Measurements from ENCODE around the gene HOXC11.

DNA sequence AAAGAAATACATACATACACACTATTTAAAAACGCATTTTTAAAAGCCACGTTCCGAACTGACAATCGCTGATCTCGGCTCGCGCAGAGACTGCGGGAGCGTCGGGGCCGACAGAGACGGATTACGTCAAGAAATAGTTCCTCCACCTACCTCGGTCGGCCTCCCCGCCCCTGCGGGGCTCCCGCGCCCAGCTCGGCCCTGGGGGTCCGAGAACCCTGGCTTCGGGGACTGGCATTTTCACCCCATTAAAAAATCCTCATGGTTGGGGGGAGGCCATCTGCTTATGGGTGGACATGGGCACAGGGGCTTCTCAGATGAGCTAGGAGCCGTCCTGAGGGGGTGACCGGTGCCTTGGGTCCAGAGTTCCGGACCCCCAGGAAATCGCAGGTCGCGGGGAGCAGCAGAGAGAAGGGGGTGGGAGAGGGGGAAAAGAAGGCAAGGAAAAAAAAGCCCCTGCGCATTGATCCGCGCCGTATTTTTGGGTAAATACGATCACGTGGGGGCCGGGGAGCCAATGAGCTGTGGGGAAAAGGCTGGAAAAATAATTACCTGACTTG is 26.7 kb downstream of the HOXC11 start:
- TF ChIP-seq, protein P1, sequence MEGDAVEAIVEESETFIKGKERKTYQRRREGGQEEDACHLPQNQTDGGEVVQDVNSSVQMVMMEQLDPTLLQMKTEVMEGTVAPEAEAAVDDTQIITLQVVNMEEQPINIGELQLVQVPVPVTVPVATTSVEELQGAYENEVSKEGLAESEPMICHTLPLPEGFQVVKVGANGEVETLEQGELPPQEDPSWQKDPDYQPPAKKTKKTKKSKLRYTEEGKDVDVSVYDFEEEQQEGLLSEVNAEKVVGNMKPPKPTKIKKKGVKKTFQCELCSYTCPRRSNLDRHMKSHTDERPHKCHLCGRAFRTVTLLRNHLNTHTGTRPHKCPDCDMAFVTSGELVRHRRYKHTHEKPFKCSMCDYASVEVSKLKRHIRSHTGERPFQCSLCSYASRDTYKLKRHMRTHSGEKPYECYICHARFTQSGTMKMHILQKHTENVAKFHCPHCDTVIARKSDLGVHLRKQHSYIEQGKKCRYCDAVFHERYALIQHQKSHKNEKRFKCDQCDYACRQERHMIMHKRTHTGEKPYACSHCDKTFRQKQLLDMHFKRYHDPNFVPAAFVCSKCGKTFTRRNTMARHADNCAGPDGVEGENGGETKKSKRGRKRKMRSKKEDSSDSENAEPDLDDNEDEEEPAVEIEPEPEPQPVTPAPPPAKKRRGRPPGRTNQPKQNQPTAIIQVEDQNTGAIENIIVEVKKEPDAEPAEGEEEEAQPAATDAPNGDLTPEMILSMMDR (conservative IDR thresholded peaks at IDR 0.05; ENCODE audit: low read depth, low read length), result no peak
- no peak for TF ChIP-seq EZH2 (IDR thresholded peaks at IDR 0.05; ENCODE audit: borderline replicate concordance, low read depth, low read length, poor library complexity, severe bottlenecking)
